Measurements from ENCODE around the gene KCNQ2.

KCNQ2 gene

DNA sequence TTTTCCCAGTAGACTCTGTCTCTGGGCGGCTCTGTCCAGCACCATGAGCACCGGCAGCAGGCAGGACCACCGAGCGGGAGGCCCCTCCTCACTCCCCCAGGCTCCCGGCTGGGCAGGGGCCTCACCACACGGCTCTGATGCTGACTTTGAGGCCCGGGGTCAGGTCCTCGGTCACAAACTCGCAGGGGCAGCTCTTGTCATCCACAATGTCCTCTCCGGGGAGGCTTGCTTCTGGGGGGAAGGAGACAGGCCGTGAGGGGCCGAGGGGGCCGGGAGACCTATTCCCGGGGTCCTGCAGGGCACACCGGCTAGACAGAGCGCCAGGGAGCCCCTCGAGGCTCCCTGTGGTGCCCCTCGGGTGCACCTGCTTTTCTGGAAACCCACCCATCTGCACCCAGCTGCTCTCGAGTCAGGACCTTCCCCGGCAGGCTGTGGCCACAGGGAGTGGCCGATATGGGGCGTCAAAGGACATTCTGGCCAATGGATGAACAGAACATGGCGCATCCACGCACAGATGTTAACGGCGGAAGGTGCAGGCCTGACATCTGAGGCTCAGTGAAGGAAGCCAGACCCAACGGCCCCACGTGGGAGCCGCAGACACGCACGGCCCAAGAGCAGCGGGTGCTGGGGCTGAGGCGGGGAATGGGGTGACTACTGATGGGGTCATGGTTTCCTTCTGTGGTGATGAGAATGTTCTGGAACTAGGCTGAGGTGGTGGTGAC, 58.3 kb downstream of the KCNQ2 start:
- DNase-seq (no peak), ATAC-seq (ENCODE audit: insufficient read depth, low read depth) (no peak)
- H2AFZ ChIP-seq (ENCODE audit: low read depth, low read length) = no peak overlapping the region
- no peaks in the 10 kb centered on the region for H3K9me3 ChIP-seq (ENCODE audit: insufficient read depth, low read length, severe bottlenecking)
- H3K9ac ChIP-seq (ENCODE audit: low read depth, low read length) = no peak overlapping the region
- peaks cover 26% of the 10 kb centered on the region for H4K20me1 ChIP-seq (ENCODE audit: insufficient read depth, low read length)
- no peaks in the 10 kb centered on the region for H3K36me3 ChIP-seq (ENCODE audit: insufficient read depth, low read length)
- no peak overlapping the region for H3K4me2 ChIP-seq (ENCODE audit: insufficient read depth, low read length)
- H3K79me2 ChIP-seq (ENCODE audit: insufficient read depth, low read length) = no peaks in the 10 kb centered on the region
- peaks cover 4% of the 10 kb centered on the region for H3K27me3 ChIP-seq (ENCODE audit: insufficient read depth, low read length, poor library complexity)
- no peak overlapping the region for H3K4me3 ChIP-seq (ENCODE audit: low read depth in 1 of 2, low read length in 2 of 2)
- no peak overlapping the region for H3K27ac ChIP-seq (ENCODE audit: low read length)
- no peak for TF ChIP-seq EZH2 (IDR thresholded peaks at IDR 0.05; ENCODE audit: borderline replicate concordance, low read depth, low read length, severe bottlenecking)
- TF ChIP-seq, protein P1, sequence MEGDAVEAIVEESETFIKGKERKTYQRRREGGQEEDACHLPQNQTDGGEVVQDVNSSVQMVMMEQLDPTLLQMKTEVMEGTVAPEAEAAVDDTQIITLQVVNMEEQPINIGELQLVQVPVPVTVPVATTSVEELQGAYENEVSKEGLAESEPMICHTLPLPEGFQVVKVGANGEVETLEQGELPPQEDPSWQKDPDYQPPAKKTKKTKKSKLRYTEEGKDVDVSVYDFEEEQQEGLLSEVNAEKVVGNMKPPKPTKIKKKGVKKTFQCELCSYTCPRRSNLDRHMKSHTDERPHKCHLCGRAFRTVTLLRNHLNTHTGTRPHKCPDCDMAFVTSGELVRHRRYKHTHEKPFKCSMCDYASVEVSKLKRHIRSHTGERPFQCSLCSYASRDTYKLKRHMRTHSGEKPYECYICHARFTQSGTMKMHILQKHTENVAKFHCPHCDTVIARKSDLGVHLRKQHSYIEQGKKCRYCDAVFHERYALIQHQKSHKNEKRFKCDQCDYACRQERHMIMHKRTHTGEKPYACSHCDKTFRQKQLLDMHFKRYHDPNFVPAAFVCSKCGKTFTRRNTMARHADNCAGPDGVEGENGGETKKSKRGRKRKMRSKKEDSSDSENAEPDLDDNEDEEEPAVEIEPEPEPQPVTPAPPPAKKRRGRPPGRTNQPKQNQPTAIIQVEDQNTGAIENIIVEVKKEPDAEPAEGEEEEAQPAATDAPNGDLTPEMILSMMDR (IDR thresholded peaks at IDR 0.05; ENCODE audit: borderline replicate concordance, extremely low read depth, low read length, poor library complexity, severe bottlenecking) = no peak
- no peaks in the 10 kb centered on the region for H3K4me1 ChIP-seq (ENCODE audit: insufficient read depth, low read length)

DNA sequence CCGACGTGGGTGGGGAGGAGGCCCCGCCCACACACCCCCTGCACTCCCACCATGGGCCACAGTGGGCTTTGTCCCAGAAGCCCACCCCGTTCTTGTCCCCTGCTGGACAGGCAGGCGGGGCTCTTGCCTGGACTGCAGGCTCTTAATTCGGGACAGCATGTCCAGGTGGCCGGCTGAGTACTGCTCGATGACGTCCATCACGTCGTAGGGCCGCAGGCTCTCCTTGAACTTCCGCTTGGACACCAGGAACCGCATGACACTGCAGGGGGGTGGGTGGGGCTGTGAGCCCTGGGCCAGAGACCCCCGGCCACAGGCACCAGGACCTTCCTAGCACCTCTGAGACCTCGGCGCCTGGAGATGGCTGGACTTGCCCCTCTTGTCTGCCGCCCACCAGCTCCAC, 59.1 kb downstream of the KCNQ2 start:
- no peaks in the 10 kb centered on the region for H3K4me1 ChIP-seq (ENCODE audit: insufficient read depth, low read length)
- no peak for TF ChIP-seq EZH2 (IDR thresholded peaks at IDR 0.05; ENCODE audit: borderline replicate concordance, low read depth, low read length, severe bottlenecking)
- TF ChIP-seq, protein P1 (IDR thresholded peaks at IDR 0.05; ENCODE audit: borderline replicate concordance, extremely low read depth, low read length, poor library complexity, severe bottlenecking) = no peak
- DNase-seq = no peak
- H3K9me3 ChIP-seq (ENCODE audit: insufficient read depth, low read length, severe bottlenecking) = no peaks in the 10 kb centered on the region
- no peak overlapping the region for H3K4me2 ChIP-seq (ENCODE audit: insufficient read depth, low read length)
- peaks cover 4% of the 10 kb centered on the region for H3K27me3 ChIP-seq (ENCODE audit: insufficient read depth, low read length, poor library complexity)
- peaks cover 29% of the 10 kb centered on the region for H4K20me1 ChIP-seq (ENCODE audit: insufficient read depth, low read length)
- H3K36me3 ChIP-seq (ENCODE audit: insufficient read depth, low read length) = no peaks in the 10 kb centered on the region
- no peak overlapping the region for H3K27ac ChIP-seq (ENCODE audit: low read length)
- no peaks in the 10 kb centered on the region for H3K79me2 ChIP-seq (ENCODE audit: insufficient read depth, low read length)
- no peak overlapping the region for H2AFZ ChIP-seq (ENCODE audit: low read depth, low read length)
- no peak overlapping the region for H3K4me3 ChIP-seq (ENCODE audit: low read depth in 1 of 2, low read length in 2 of 2)
- H3K9ac ChIP-seq (ENCODE audit: low read depth, low read length) = no peak overlapping the region
- ATAC-seq (ENCODE audit: insufficient read depth, low read depth) = no peak

DNA sequence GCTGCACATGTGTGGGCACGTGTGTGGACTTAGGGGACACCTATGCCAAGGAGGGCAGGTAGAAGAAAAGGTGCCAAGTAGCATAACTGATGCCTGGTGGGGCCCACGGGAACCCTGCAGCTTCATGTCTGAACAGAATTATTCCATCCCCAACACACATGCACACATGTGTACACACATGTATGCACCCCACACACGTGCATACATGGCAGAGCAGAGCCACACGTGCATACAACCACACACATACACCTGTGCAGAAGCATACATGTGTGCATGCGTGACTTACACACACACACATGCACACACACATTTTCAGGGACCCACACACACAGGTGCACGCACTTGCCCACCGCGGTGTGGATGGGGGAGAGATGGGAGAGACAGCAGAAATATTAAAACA, 59.6 kb downstream of the KCNQ2 start:
- H4K20me1 ChIP-seq (ENCODE audit: insufficient read depth, low read length) = peaks cover 26% of the 10 kb centered on the region

More for the DNA sequence above, 59.6 kb downstream of the KCNQ2 start:
- no peaks in the 10 kb centered on the region for H3K4me1 ChIP-seq (ENCODE audit: insufficient read depth, low read length)
- TF ChIP-seq, protein P1 (IDR thresholded peaks at IDR 0.05; ENCODE audit: borderline replicate concordance, extremely low read depth, low read length, poor library complexity, severe bottlenecking) = no peak
- TF ChIP-seq EZH2 (IDR thresholded peaks at IDR 0.05; ENCODE audit: borderline replicate concordance, low read depth, low read length, severe bottlenecking) = no peak
- H3K79me2 ChIP-seq (ENCODE audit: insufficient read depth, low read length) = no peaks in the 10 kb centered on the region
- H3K27me3 ChIP-seq (ENCODE audit: insufficient read depth, low read length, poor library complexity) = peaks cover 4% of the 10 kb centered on the region
- no peak overlapping the region for H3K27ac ChIP-seq (ENCODE audit: low read length)
- no peak overlapping the region for H3K4me3 ChIP-seq (ENCODE audit: low read depth in 1 of 2, low read length in 2 of 2)
- no peaks in the 10 kb centered on the region for H3K36me3 ChIP-seq (ENCODE audit: insufficient read depth, low read length)
- no peaks in the 10 kb centered on the region for H3K9me3 ChIP-seq (ENCODE audit: insufficient read depth, low read length, severe bottlenecking)
- no peak overlapping the region for H2AFZ ChIP-seq (ENCODE audit: low read depth, low read length)
- DNase-seq = no peak
- H3K9ac ChIP-seq (ENCODE audit: low read depth, low read length) = no peak overlapping the region
- H3K4me2 ChIP-seq (ENCODE audit: insufficient read depth, low read length) = no peak overlapping the region
- ATAC-seq (ENCODE audit: insufficient read depth, low read depth) = no peak

Measured in DND-41 (cell line).